GM23248 (cell line): Measurements from ENCODE around the gene ISCA2.

Experiments
- EZH2 ChIP-seq: fragments of 200-600 bp; sonication (generic); IDR thresholded peaks from 2 replicates; pipeline ENCODE4 v1.6.1; 2018; ENCODE audit warnings: antibody characterized with exemption, mild to moderate bottlenecking; ENCODE audit not compliant: insufficient read depth, poor library complexity, severe bottlenecking
- EZH2phosphoT487 ChIP-seq: fragments of 200-600 bp; sonication (generic); IDR thresholded peaks from 2 replicates; pipeline ENCODE4 v1.6.1; 2018; ENCODE audit warnings: antibody characterized with exemption, moderate library complexity, mild to moderate bottlenecking, low read depth; ENCODE audit not compliant: insufficient read depth

DNA sequence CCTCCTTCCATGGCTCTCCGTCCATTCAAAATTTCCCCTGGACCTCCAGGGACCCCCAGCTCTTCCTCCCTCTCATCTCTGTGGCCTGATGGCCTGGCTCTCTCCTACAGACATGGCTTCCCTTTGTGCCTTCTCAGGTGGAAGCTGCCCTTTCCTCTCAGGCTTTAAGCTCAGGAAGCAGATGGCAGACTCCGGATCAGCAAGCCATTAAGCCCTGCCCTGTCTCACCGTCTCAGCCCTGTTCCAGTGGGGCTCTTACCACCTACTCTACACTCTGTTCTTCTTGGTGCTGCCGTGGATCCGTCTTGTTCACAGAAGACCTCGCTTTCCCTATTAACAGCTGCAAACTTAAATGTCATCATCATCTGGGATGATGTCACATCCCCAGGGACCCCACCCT is 33.6 kb upstream of the ISCA2 start:
- TF ChIP-seq EZH2phosphoT487 (no peak), EZH2 (no peak)
